Measurements from ENCODE around the gene USP34. TPM values are rescaled to one million over a fixed set of nuclear protein-coding genes. Genes with fewer than 3 reads are reported as not detected.

The USP34 gene
- total and polyA plus RNA-seq, 9 of the 15 experiments (the other 6 are each of a cell fraction or from before 2014, with no cell fraction given) = 19.8 to 108 (median 67.8) TPM

DNA sequence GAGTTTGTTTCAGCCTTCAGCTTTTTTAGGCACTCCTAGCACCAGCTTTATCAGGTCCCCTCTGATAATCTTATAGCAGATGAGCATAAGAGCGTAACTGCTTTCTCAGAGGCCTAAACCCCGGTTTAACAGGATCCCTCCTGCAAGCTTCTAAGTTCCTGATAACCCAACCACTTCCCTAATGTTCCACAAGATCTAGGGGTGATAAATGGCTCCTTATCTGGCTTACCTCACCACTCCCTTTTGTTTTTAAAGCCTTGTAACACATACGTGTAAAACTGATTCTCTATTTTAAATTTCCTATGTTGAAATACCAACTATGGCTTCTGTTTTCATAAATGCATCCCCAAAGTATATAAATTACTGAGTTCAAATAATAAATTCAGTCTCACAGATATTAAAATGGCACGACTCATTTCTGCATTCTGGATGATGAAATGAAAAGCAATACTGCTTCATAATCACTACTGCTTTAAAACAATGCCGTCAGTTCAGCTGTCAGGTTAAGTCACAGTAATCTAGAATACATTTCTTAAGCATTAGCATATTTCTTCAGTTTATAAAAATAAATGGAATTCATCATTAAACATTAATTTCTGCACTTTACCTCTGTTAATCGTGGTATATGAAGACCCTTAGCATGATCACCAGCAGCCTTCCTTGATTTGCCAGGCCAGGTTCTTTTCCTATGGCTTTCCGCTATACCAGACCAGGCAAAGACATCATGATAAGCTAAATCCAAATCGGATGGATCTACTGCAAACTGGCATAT, 182.6 kb downstream of the USP34 start (continued):
- TF ChIP-seq, protein P1, sequence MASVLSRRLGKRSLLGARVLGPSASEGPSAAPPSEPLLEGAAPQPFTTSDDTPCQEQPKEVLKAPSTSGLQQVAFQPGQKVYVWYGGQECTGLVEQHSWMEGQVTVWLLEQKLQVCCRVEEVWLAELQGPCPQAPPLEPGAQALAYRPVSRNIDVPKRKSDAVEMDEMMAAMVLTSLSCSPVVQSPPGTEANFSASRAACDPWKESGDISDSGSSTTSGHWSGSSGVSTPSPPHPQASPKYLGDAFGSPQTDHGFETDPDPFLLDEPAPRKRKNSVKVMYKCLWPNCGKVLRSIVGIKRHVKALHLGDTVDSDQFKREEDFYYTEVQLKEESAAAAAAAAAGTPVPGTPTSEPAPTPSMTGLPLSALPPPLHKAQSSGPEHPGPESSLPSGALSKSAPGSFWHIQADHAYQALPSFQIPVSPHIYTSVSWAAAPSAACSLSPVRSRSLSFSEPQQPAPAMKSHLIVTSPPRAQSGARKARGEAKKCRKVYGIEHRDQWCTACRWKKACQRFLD (CRISPR knock-in tag; IDR thresholded peaks at IDR 0.05) = peak; percentile 66
- TF ChIP-seq EHMT2 (IDR thresholded peaks at IDR 0.05) (no peak), BCOR (IDR thresholded peaks at IDR 0.05) (peak; percentile 54; the same call in 1 of the 2 replicates), SP2 (IDR thresholded peaks at IDR 0.05; ENCODE audit: extremely low read depth, low read depth, low read length, poor library complexity, severe bottlenecking) (no peak), GABPA (tag; conservative IDR thresholded peaks at IDR 0.05; ENCODE audit: low read depth) (peak; percentile 59), WHSC1 (IDR thresholded peaks at IDR 0.05; ENCODE audit: low read length) (no peak), MEIS2 (IDR thresholded peaks at IDR 0.05; ENCODE audit: partially characterized antibody) (peak; percentile 67), RAD51 (IDR thresholded peaks at IDR 0.05; ENCODE audit: borderline replicate concordance, low read depth) (no peak), ZNF134 (CRISPR knock-in tag; conservative IDR thresholded peaks at IDR 0.05) (peak; percentile 18; the same call in 1 of the 2 replicates), ELF2 (CRISPR knock-in tag; IDR thresholded peaks at IDR 0.05) (no peak)
- TF ChIP-seq, protein P2, sequence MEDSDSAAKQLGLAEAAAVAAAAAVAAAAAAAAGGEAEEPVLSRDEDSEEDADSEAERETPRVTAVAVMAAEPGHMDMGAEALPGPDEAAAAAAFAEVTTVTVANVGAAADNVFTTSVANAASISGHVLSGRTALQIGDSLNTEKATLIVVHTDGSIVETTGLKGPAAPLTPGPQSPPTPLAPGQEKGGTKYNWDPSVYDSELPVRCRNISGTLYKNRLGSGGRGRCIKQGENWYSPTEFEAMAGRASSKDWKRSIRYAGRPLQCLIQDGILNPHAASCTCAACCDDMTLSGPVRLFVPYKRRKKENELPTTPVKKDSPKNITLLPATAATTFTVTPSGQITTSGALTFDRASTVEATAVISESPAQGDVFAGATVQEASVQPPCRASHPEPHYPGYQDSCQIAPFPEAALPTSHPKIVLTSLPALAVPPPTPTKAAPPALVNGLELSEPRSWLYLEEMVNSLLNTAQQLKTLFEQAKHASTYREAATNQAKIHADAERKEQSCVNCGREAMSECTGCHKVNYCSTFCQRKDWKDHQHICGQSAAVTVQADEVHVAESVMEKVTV (CRISPR knock-in tag; IDR thresholded peaks at IDR 0.05) = peak; percentile 10; the same call in 1 of the 2 replicates
- TF ChIP-seq, protein P3, sequence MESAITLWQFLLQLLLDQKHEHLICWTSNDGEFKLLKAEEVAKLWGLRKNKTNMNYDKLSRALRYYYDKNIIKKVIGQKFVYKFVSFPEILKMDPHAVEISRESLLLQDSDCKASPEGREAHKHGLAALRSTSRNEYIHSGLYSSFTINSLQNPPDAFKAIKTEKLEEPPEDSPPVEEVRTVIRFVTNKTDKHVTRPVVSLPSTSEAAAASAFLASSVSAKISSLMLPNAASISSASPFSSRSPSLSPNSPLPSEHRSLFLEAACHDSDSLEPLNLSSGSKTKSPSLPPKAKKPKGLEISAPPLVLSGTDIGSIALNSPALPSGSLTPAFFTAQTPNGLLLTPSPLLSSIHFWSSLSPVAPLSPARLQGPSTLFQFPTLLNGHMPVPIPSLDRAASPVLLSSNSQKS (CRISPR knock-in tag; IDR thresholded peaks at IDR 0.05) = 0 out of 2 replicates have a peak, but pooled peaks have one; percentile 34
- TF ChIP-seq, protein P4, sequence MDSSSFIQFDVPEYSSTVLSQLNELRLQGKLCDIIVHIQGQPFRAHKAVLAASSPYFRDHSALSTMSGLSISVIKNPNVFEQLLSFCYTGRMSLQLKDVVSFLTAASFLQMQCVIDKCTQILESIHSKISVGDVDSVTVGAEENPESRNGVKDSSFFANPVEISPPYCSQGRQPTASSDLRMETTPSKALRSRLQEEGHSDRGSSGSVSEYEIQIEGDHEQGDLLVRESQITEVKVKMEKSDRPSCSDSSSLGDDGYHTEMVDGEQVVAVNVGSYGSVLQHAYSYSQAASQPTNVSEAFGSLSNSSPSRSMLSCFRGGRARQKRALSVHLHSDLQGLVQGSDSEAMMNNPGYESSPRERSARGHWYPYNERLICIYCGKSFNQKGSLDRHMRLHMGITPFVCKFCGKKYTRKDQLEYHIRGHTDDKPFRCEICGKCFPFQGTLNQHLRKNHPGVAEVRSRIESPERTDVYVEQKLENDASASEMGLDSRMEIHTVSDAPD (CRISPR knock-in tag; IDR thresholded peaks at IDR 0.05) = no peak
- TF ChIP-seq, protein P5, sequence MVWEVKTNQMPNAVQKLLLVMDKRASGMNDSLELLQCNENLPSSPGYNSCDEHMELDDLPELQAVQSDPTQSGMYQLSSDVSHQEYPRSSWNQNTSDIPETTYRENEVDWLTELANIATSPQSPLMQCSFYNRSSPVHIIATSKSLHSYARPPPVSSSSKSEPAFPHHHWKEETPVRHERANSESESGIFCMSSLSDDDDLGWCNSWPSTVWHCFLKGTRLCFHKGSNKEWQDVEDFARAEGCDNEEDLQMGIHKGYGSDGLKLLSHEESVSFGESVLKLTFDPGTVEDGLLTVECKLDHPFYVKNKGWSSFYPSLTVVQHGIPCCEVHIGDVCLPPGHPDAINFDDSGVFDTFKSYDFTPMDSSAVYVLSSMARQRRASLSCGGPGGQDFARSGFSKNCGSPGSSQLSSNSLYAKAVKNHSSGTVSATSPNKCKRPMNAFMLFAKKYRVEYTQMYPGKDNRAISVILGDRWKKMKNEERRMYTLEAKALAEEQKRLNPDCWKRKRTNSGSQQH (CRISPR knock-in tag; IDR thresholded peaks at IDR 0.05) = no peak

All from K562 (cell line).